ENCODE results near the gene SERINC2.

GRCh38 chr1:31378001-31378400, 35.0 kb upstream of the SERINC2 start:
- TF ChIP-seq CTCF (IDR thresholded peaks at IDR 0.05) (no peak), EZH2 (IDR thresholded peaks at IDR 0.05; ENCODE audit: borderline replicate concordance, insufficient read depth, low read depth, low read length, poor library complexity, severe bottlenecking) (no peak)
